Fibroblast of skin of right biceps (primary cell): Measurements from ENCODE around the gene UEVLD.

ENCODE experiments used
- DNase-seq: peaks from one replicate; pipeline ENCODE4 v3.0.0-alpha.2; 2013

The UEVLD gene

GRCh38 chr11:18580113-18580766 is 8.3 kb downstream of the UEVLD start:
- DNase-seq = no peak

GRCh38 chr11:18578975-18579598 is 9.4 kb downstream of the UEVLD start:
- DNase-seq = no peak

DNA sequence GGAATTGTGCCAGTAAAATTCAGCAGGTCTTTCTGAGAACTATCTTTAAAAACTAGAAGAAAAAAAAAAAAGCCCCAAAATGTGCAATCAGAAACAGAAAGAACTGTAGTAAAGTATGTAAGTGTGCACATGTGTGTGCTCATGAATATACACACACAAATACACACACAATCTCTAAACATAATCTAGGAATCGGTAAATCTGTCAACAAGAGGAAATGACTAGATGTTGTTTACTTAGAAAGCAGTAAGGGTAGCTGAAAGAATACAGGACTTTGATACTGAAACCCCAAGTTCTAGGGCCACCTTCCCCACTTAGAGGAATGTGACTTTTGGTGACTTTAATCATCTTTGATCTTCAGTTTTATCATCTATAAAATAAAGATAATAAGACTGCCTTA is 13.2 kb downstream of the UEVLD start:
- no peak for DNase-seq

- peak; percentile 45 for DNase-seq
Measured at GRCh38 chr11:18567081-18567480, 21.5 kb downstream of the UEVLD start.

- peak; percentile 24 for DNase-seq
Measured at GRCh38 chr11:18566406-18566805, 22.1 kb downstream of the UEVLD start.

- no peak for DNase-seq
Measured at GRCh38 chr11:18564149-18564548, 24.4 kb downstream of the UEVLD start.

DNA sequence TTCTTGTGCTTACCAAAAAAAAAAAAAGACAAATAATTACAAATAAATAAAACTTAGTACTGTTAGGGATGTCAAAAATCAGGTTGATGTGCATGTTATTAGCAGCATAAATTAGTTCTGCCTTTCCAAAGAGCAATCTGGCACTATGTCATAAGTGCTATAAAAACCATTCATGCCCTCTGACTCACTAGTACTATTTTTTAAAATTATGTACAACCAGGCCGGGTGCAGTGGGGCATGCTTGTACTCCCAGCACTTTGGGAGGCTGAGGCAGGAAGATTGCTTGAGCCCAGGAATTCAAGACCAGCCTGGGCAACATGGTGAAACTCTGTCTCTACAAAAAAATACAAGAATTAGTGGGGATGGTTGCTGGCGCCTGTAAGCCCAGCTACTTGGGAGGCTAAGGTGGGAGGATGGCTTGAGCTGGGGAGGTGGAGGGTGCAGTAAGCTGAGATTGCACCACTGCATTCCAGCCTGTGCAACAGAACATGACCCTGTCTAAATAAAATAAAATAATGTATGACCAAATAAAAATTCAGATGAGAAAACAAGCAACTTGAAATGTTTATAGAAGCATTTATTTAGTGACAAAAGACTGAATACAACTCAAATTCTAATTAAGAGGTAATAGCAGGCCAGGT is 25.3 kb downstream of the UEVLD start:
- no peak for DNase-seq

- no peak for DNase-seq
Measured at GRCh38 chr11:18548001-18548400, 40.5 kb downstream of the UEVLD start.

GRCh38 chr11:18540207-18541009 is 48.1 kb downstream of the UEVLD start:
- DNase-seq = no peak

- DNase-seq = no peak
Measured at GRCh38 chr11:18536209-18536608, 52.3 kb downstream of the UEVLD start.

DNA sequence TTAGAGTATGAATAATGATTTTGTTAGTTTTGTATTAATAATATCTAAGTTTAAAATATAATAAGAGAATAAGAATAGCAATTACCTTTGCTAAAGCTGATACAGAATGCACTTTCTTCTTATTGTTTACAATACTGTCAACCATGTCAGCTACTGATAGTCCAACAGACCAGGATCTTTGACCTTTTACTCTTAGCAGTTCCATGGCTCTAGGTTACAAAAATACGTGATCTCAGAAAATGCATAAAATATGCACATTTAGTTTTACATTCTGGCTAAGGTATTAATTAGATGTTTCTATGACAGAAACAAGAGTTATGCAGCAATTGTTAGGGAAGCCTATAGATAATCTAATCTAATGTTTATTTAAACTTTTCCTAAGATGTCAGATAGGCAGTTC is 54.3 kb downstream of the UEVLD start:
- no peak for DNase-seq

DNA sequence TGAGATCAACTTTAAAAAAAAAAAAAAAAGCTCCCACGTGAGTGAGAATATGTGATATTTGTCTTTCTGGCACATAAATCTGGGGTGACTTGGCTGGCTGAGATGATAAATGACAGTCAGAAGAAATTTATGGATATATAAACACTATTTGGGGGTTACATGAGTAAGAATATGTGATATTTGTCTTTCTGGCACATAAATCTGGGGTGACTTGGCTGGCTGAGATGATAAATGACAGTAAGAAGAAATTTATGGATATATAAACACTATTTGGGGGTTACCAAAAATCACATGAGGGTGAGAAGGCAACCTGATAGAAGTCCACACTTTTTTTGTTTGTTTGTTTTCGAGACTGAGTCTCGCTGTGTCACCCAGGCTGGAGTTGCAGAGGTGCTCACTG is 55.2 kb downstream of the UEVLD start:
- no peak for DNase-seq

DNA sequence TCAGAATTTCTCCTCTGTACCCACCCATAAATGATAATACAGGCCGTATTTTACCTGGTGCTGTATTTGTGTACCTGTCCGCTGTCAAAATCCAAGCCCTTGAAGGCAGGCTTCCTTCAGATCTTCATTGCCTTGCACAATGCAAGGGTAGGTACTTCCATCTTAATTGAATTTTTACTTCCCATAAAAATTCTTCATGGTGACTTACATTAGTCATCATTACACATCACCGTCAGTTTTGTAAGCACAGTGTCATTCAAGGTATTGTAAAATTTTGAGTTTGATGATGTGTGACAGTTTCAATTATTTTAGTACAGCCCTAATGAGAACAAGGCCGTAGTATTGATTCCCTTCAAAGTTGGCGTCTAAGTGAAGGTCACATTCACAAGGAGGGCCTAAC is 61.0 kb downstream of the UEVLD start:
- DNase-seq = peak; percentile 41

DNA sequence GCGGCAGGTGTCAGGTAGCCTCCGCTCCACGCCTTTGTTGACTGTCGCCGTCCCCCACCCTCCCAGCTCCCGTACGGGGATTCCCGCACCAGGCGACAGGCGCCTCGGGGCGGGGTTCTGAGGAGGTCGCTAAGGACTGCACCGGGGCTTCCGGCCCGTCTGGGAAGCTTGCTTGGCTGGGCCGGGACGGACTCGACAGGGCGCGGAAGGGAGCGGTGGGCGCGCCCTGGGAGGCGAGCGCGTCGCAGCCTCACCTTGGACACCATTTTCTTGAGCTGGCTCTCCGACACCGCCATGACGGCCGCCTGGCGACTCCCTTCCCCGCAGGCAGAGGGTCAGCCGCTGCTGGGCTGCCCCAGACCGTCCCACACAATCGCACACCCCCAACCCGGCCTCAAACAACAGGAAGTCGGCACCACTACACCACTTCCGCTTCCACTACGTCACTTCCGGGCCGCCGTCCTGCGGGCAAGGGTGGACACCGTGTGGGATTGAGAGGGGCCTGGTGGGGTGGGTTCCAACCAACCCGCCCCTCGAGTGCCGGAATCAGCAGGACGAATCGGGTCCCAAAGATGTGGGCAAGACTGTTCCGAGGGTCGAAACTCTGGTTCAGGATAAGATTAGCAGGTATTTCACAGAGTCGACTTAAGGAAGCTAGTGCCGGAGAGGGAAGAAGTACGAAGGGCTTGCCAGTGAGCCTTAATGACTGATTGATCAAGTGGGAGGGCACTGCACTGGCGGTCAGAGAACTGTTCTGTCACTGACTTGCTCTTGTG is 61.8 kb downstream of the UEVLD start, which contains the start of gene TSG101:
TSS of gene TSG101 (minus strand) at position 422 of the 776 bp plus-strand sequence. CDS start at position 296, 126 bp downstream.
- DNase-seq = peak; percentile 93

- no peak for DNase-seq
Measured at GRCh38 chr11:18526130-18526520, 62.4 kb downstream of the UEVLD start.

- no peak for DNase-seq
Measured at GRCh38 chr11:18524248-18524647, 64.3 kb downstream of the UEVLD start.

GRCh38 chr11:18523084-18523483 is 65.5 kb downstream of the UEVLD start:
- DNase-seq = no peak

DNA sequence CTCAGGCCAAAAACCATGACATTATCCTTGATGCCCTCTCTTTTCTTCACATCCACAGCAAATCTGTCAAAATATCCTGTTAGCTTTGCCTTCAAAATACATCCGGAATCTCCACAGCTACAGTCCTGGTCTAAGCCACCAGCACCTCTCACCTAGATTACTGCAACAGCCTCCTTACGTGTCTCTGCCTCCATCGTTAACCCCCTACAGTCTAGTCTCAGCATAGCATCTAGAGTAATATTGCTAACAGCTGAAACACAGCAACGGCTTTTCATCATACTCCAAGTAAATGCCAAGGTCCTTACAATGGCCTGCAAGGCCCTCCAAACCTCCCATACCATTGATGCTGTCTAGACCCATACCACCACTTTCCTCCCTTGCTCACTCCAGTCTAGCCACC is 66.1 kb downstream of the UEVLD start:
- DNase-seq = no peak

DNA sequence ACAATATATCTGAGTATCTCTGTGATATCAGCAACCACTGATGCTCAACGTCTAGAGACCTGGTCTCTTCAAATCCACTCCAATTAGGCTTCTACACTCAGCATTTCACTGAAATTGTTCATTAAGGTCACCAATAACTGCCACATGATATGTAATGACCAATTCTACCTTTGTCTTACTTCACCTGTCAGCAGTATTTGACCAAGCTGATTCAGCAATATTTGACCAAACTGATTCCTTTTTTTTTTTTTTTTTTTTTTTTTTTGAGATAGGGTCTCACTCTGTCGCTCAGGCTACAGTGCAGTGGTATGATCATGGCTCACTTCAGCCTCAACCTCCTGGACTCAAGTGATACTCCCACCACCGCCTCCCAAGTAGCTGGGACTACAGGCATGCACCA is 67.4 kb downstream of the UEVLD start:
- no peak for DNase-seq

DNA sequence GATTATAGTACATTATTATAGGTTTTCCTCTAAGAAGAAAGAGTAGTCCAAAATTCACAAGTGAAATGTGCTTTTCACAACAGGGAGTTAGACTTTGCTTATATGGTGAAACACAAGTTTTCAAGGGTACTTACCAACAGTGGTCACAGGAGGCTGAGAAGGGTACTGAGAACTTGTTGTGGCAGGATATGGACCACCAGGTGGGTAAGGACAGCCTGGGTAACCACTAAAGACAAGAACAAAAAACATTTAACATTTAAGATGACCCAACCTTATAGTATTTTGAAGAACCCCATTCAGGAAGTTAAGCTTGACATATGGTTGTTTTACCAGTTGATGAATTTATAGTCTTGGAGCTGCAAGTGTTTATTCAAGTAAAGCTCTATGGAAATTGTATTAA is 86.2 kb downstream of the UEVLD start:
- DNase-seq = no peak

GRCh38 chr11:18501629-18502028 is 86.9 kb downstream of the UEVLD start:
- no peak for DNase-seq

GRCh38 chr11:18498039-18498438 is 90.5 kb downstream of the UEVLD start:
- DNase-seq = no peak

DNA sequence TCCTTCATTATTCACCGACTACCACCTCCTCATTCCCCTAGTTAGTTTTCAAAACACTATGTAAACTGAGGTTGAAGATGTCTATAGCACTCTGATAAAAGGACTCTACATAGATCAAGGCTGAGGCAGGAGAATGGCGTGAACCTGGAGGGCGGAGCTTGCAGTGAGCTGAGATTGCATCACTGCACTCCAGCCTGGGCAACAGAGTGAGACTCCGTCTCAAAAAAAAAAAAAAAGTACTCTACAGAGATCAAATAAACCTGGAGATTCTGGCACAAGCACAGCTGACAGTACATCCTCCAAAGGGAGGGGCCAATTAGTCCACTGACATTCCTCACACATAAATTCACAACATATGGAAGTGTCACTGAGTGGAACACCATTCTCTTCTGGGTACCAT is 92.8 kb downstream of the UEVLD start:
- peak; percentile 3 for DNase-seq
